ENCODE data around the gene DDHD1. TPM values are rescaled to one million over a fixed set of nuclear protein-coding genes. Genes with fewer than 3 reads are reported as not detected.

DDHD1 gene
- total RNA-seq, 3 donors from 2014 or later (not counting 1 experiment from before 2014, with no cell fraction given) = 76.6 to 82.3 (median 80.9) TPM

- Histone ChIP-seq H3K27ac (ENCODE audit: low read length) (no peak overlapping the region), H3K36me3 (ENCODE audit: control insufficient read depth, insufficient read depth, low read length) (peaks cover 19% of the 10 kb centered on the region)
- H3K36me3 Mint-ChIP-seq = peaks cover 11% of the 10 kb centered on the region
Measured at GRCh38 chr14:53062856-53063255, 90.3 kb downstream of the DDHD1 start.

GRCh38 chr14:53060046-53060445 is 93.1 kb downstream of the DDHD1 start:
- no peak overlapping the region for H3K4me3 ChIP-seq (ENCODE audit: low read length)
- Mint-ChIP-seq H3K27ac (no peak overlapping the region), H3K4me1 (peaks cover under 1 to 8% of the 10 kb centered on the region in 2 donors), H3K4me3 (no peak overlapping the region), H3K9me3 (no peaks in the 10 kb centered on the region), H3K36me3 (peaks cover 11% of the 10 kb centered on the region), H3K27me3 (ENCODE audit: low read depth in 2 of 2) (no peaks in the 10 kb centered on the region)
- intact Hi-C loops (cut with micrococcal nuclease) = no loop called here
- DNase-seq = no peak
- WGBS (ENCODE audit: insufficient coverage) = no CpG with 5 or more reads among the region's 1 CpG
- no peaks in the 10 kb centered on the region for H3K27me3 ChIP-seq (ENCODE audit: control insufficient read depth, insufficient read depth, low read length)
- no peak for TF ChIP-seq CTCF (IDR thresholded peaks at IDR 0.05)
- peaks cover 21% of the 10 kb centered on the region for H3K36me3 ChIP-seq (ENCODE audit: control insufficient read depth, insufficient read depth, low read length)
- H3K9me3 ChIP-seq (ENCODE audit: control insufficient read depth, insufficient read depth, low read length) = no peaks in the 10 kb centered on the region
- no peak for ATAC-seq
- no peaks in the 10 kb centered on the region for H3K4me1 ChIP-seq (ENCODE audit: control insufficient read depth, insufficient read depth, low read length)
- H3K27ac ChIP-seq (ENCODE audit: low read length) = no peak overlapping the region

More at GRCh38 chr14:53062856-53063255, 90.3 kb downstream of the DDHD1 start:
- Mint-ChIP-seq H3K4me1 (peaks cover 0 to 8% of the 10 kb centered on the region in 2 donors), H3K9me3 (no peaks in the 10 kb centered on the region), H3K27ac (no peak overlapping the region), H3K4me3 (no peak overlapping the region), H3K27me3 (ENCODE audit: low read depth in 2 of 2) (no peaks in the 10 kb centered on the region)
- H3K9me3 ChIP-seq (ENCODE audit: control insufficient read depth, insufficient read depth, low read length) = no peaks in the 10 kb centered on the region
- ATAC-seq = no peak
- 97% methylated on average over 7 of the region's 8 CpGs for whole genome bisulfite sequencing (ENCODE audit: insufficient coverage)
- no peak for DNase-seq
- TF ChIP-seq CTCF (IDR thresholded peaks at IDR 0.05) = no peak
- H3K4me1 ChIP-seq (ENCODE audit: control insufficient read depth, insufficient read depth, low read length) = no peaks in the 10 kb centered on the region
- intact Hi-C loops (cut with micrococcal nuclease) = no loop called here
- no peaks in the 10 kb centered on the region for H3K27me3 ChIP-seq (ENCODE audit: control insufficient read depth, insufficient read depth, low read length)
- no peak overlapping the region for H3K4me3 ChIP-seq (ENCODE audit: low read length)

- H3K9me3 ChIP-seq (ENCODE audit: control insufficient read depth, insufficient read depth, low read length) = no peaks in the 10 kb centered on the region
- ATAC-seq = peak; percentile 60 to 75 (median 73)
- H3K36me3 Mint-ChIP-seq = peaks cover 5% of the 10 kb centered on the region
- no peak overlapping the region for H3K27ac Mint-ChIP-seq
- intact Hi-C loops (cut with micrococcal nuclease) = loop anchor here (2.0 kb wide), 1 partner anchor 232 kb away; no protein-coding TSS in a partner anchor
- TF ChIP-seq CTCF (IDR thresholded peaks at IDR 0.05) = peak; percentile 85
- WGBS (ENCODE audit: insufficient coverage) = 0% methylated on average over 1 of the region's 1 CpG
- H3K4me1 ChIP-seq (ENCODE audit: control insufficient read depth, insufficient read depth, low read length) = no peaks in the 10 kb centered on the region
- H3K27me3 Mint-ChIP-seq (ENCODE audit: low read depth in 2 of 2) = no peaks in the 10 kb centered on the region
- H3K4me1 Mint-ChIP-seq = peaks cover 0 to 4% of the 10 kb centered on the region in 2 donors
- no peak overlapping the region for H3K4me3 Mint-ChIP-seq
- peak in 1 of 2 donors; percentile 65 for DNase-seq
- no peak overlapping the region for H3K27ac ChIP-seq (ENCODE audit: low read length)
- no peak overlapping the region for H3K4me3 ChIP-seq (ENCODE audit: low read length)
- H3K36me3 ChIP-seq (ENCODE audit: control insufficient read depth, insufficient read depth, low read length) = peaks cover 27% of the 10 kb centered on the region
- no peaks in the 10 kb centered on the region for H3K27me3 ChIP-seq (ENCODE audit: control insufficient read depth, insufficient read depth, low read length)
- no peaks in the 10 kb centered on the region for H3K9me3 Mint-ChIP-seq
Measured at GRCh38 chr14:53055003-53055402, 98.1 kb downstream of the DDHD1 start.

- Histone ChIP-seq H3K27ac (ENCODE audit: low read length) (no peak overlapping the region), H3K4me3 (ENCODE audit: low read length) (no peak overlapping the region), H3K36me3 (ENCODE audit: control insufficient read depth, insufficient read depth, low read length) (peaks cover 27% of the 10 kb centered on the region), H3K9me3 (ENCODE audit: control insufficient read depth, insufficient read depth, low read length) (no peaks in the 10 kb centered on the region), H3K4me1 (ENCODE audit: control insufficient read depth, insufficient read depth, low read length) (no peaks in the 10 kb centered on the region), H3K27me3 (ENCODE audit: control insufficient read depth, insufficient read depth, low read length) (no peaks in the 10 kb centered on the region)
- Mint-ChIP-seq H3K4me3 (no peak overlapping the region), H3K27ac (no peak overlapping the region), H3K4me1 (peaks cover 0 to 4% of the 10 kb centered on the region in 2 donors), H3K36me3 (peaks cover 5% of the 10 kb centered on the region), H3K9me3 (no peaks in the 10 kb centered on the region), H3K27me3 (ENCODE audit: low read depth in 2 of 2) (no peaks in the 10 kb centered on the region)
- intact Hi-C loops (cut with micrococcal nuclease) = loop anchor here (2.0 kb wide), 1 partner anchor 232 kb away; no protein-coding TSS in a partner anchor
- no peak for DNase-seq
- no peak for ATAC-seq
- TF ChIP-seq CTCF (IDR thresholded peaks at IDR 0.05) = no peak
- WGBS (ENCODE audit: insufficient coverage) = 96% methylated on average over 2 of the region's 2 CpGs
Measured at GRCh38 chr14:53054457-53054856, 98.7 kb downstream of the DDHD1 start.

Measured in natural killer cell (primary cell).